Breast epithelium (tissue), 3 donors: Measurements from ENCODE around the gene PIK3CD.

Experiments used
- POLR2A ChIP-seq: fragments of 450-650 bp; IDR thresholded peaks from one replicate; pipeline ENCODE4 v1.6.1; 2016; ENCODE audit warnings: antibody characterized with exemption, mild to moderate bottlenecking, moderate library complexity
- POLR2AphosphoS5 ChIP-seq, 3 donors: sonication (generic); formaldehyde crosslinking; IDR thresholded peaks; one replicate each; pipeline ENCODE4 v1.6.1; 2017; ENCODE audit warnings: antibody characterized with exemption in 3 of 3
- TF ChIP-seq, protein P1 (sequence below), 3 donors: fragments of 450-650 bp; IDR thresholded peaks; one replicate each; pipeline ENCODE4 v1.5.1; 2016 to 2017; ENCODE audit warnings: antibody characterized with exemption in 3 of 3, mild to moderate bottlenecking in 3 of 3, moderate library complexity in 3 of 3

DNA sequence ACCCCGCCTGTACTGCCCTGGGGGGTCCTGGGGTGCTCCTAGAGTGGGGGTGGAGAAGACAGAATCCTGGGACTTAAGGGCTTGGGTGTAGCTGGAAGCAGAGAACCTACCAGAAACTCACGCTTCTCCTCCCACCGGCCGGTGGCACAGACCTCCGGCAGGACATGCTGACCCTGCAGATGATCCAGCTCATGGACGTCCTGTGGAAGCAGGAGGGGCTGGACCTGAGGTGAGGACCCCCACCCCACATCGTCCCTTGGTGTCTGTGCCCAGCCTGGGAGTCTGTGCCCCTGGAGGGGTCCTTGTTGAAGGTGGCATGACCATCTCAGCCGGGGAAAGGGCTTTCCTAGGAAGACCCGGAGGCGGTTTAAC is 70.8 kb downstream of the PIK3CD start:
- TF ChIP-seq, protein P1, sequence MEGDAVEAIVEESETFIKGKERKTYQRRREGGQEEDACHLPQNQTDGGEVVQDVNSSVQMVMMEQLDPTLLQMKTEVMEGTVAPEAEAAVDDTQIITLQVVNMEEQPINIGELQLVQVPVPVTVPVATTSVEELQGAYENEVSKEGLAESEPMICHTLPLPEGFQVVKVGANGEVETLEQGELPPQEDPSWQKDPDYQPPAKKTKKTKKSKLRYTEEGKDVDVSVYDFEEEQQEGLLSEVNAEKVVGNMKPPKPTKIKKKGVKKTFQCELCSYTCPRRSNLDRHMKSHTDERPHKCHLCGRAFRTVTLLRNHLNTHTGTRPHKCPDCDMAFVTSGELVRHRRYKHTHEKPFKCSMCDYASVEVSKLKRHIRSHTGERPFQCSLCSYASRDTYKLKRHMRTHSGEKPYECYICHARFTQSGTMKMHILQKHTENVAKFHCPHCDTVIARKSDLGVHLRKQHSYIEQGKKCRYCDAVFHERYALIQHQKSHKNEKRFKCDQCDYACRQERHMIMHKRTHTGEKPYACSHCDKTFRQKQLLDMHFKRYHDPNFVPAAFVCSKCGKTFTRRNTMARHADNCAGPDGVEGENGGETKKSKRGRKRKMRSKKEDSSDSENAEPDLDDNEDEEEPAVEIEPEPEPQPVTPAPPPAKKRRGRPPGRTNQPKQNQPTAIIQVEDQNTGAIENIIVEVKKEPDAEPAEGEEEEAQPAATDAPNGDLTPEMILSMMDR (IDR thresholded peaks at IDR 0.05), result no peak
- TF ChIP-seq POLR2AphosphoS5 (IDR thresholded peaks at IDR 0.05), result no peak
- TF ChIP-seq POLR2A, result no peak
